A549 (cell line): ENCODE data around the gene FOXO3.

Source experiments
- CTCF ChIP-seq: fragments of >200 bp; sonication (Bioruptor Twin); formaldehyde crosslinking; IDR thresholded peaks from 3 replicates; pipeline ENCODE4 v1.5.1; 2016
- HES2 ChIP-seq: fragments of >200 bp; sonication (Bioruptor Twin); formaldehyde crosslinking; IDR thresholded peaks from 2 replicates; pipeline ENCODE4 v1.6.1; 2016
- JUN ChIP-seq, 2 experiments: fragments of >200 bp; sonication (Bioruptor Twin); formaldehyde crosslinking; IDR thresholded peaks; 2 replicates in 1 of 2; 3 replicates in 1 of 2; pipeline ENCODE4 v1.6.1; 2016 to 2017
- JUNB ChIP-seq: fragments of >200 bp; sonication (Bioruptor Twin); formaldehyde crosslinking; IDR thresholded peaks from 2 replicates; pipeline ENCODE4 v1.6.1; 2016
- MYC ChIP-seq: IDR thresholded peaks from 2 replicates; pipeline ENCODE4 v1.6.1; 2012; ENCODE audit warnings: mild to moderate bottlenecking, inconsistent platforms, low read length, improper control_type of control experiment, borderline replicate concordance
- POLR2A ChIP-seq: IDR thresholded peaks from 2 replicates; pipeline ENCODE4 v1.6.1; 2012; ENCODE audit warnings: mild to moderate bottlenecking, low read length
- POLR2AphosphoS2 ChIP-seq: conservative IDR thresholded peaks from 2 replicates; pipeline ENCODE4 v1.6.1; 2012; ENCODE audit warnings: low read length, improper control_type of control experiment, inconsistent platforms
- RCOR1 ChIP-seq: fragments of 150-350 bp; IDR thresholded peaks from 2 replicates; pipeline ENCODE4 v1.6.1; 2014; ENCODE audit warnings: antibody characterized with exemption, low read length, low read depth
- TF ChIP-seq, protein P1 (sequence below): IDR thresholded peaks from 2 replicates; pipeline ENCODE4 v1.6.1; 2012

DNA sequence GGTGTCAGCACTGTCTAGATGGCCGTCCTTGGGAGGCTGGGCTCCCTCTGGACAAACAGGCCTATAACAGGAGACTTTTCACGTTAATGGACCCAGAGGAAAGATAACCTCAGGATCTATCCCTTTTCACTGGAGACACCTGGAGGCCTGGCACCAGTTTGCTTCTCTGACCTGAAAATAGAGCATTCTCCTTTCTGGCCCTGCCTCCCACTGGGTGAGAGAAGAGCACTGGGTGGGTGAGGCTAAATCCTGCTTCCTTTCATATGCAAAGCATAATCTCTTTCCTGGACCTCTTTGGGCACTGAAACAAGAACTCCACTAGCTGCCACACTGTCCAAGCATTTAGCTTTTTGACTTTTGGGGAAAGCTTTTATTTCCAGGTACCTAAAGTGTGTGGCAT, 78.3 kb downstream of the FOXO3 start:
- TF ChIP-seq MYC, result no peak
- TF ChIP-seq CTCF, result no peak
- no peak for TF ChIP-seq JUNB
- TF ChIP-seq HES2, result no peak
- TF ChIP-seq, protein P1, sequence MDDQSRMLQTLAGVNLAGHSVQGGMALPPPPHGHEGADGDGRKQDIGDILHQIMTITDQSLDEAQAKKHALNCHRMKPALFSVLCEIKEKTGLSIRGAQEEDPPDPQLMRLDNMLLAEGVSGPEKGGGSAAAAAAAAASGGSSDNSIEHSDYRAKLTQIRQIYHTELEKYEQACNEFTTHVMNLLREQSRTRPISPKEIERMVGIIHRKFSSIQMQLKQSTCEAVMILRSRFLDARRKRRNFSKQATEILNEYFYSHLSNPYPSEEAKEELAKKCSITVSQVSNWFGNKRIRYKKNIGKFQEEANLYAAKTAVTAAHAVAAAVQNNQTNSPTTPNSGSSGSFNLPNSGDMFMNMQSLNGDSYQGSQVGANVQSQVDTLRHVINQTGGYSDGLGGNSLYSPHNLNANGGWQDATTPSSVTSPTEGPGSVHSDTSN, result no peak
- TF ChIP-seq POLR2AphosphoS2, result no peak
- no peak for TF ChIP-seq POLR2A
- TF ChIP-seq RCOR1, result no peak
- no peak for TF ChIP-seq JUN (IDR thresholded peaks at IDR 0.05)
